Lower leg skin (tissue), 3 donors: ENCODE data around the gene PEG3.

Experiments
- CTCF ChIP-seq, 3 donors: fragments of 450-650 bp; IDR thresholded peaks; one replicate each; pipeline ENCODE4 v1.5.1; 2016; ENCODE audit warnings: antibody characterized with exemption in 3 of 3, mild to moderate bottlenecking in 3 of 3, moderate library complexity in 2 of 3
- POLR2A ChIP-seq, 2 donors: fragments of 450-650 bp; IDR thresholded peaks; one replicate each; pipeline ENCODE4 v1.6.1; 2016 to 2017; ENCODE audit warnings: antibody characterized with exemption in 2 of 2, mild to moderate bottlenecking in 1 of 2, moderate library complexity in 1 of 2

- no peak for TF ChIP-seq CTCF (IDR thresholded peaks at IDR 0.05)
- no peak for TF ChIP-seq POLR2A (IDR thresholded peaks at IDR 0.05)
Observed at GRCh38 chr19:56821209-56821608, 19.3 kb downstream of the PEG3 start.
